Parathyroid adenoma (tissue), 2 donors: ENCODE results near the gene KCNQ1OT1.

Source experiments
- H2AFZ ChIP-seq: fragments of 300-600 bp; sonication (generic); one replicate; pipeline ENCODE4 v1.7.0; 2017; ENCODE audit warnings: antibody characterized with exemption, mild to moderate bottlenecking
- H3K27ac ChIP-seq: fragments of 300-600 bp; sonication (generic); one replicate; pipeline ENCODE4 v1.7.0; 2017
- H3K27me3 ChIP-seq: fragments of 300-600 bp; sonication (generic); one replicate; pipeline ENCODE4 v1.7.0; 2017; ENCODE audit warnings: low read length; ENCODE audit not compliant: control insufficient read depth, insufficient read depth
- H3K36me3 ChIP-seq: fragments of 300-600 bp; sonication (generic); one replicate; pipeline ENCODE4 v1.7.0; 2017; ENCODE audit warnings: low read length; ENCODE audit not compliant: control insufficient read depth, insufficient read depth
- H3K4me1 ChIP-seq: fragments of 300-600 bp; sonication (generic); one replicate; pipeline ENCODE4 v1.7.0; 2017; ENCODE audit warnings: control low read depth
- H3K4me2 ChIP-seq: fragments of 300-600 bp; sonication (generic); one replicate; pipeline ENCODE4 v1.7.0; 2017; ENCODE audit warnings: low read length
- H3K4me3 ChIP-seq: fragments of 300-600 bp; sonication (generic); one replicate; pipeline ENCODE4 v1.7.0; 2017; ENCODE audit warnings: low read depth, low read length
- H3K79me2 ChIP-seq: fragments of 300-600 bp; sonication (generic); one replicate; pipeline ENCODE4 v1.7.0; 2017; ENCODE audit warnings: control low read depth
- H3K9ac ChIP-seq: fragments of 300-600 bp; sonication (generic); one replicate; pipeline ENCODE4 v1.7.0; 2017; ENCODE audit warnings: mild to moderate bottlenecking
- H3K9me3 ChIP-seq: fragments of 300-600 bp; sonication (generic); one replicate; pipeline ENCODE4 v1.7.0; 2017; ENCODE audit warnings: low read length; ENCODE audit not compliant: control insufficient read depth
- CTCF ChIP-seq: fragments of 300-600 bp; sonication (generic); IDR thresholded peaks from one replicate; pipeline ENCODE4 v1.7.0; 2017; ENCODE audit warnings: antibody characterized with exemption, mild to moderate bottlenecking
- donor health status: primary hyperparathyroidism.

Gene KCNQ1OT1

GRCh38 chr11:2696455-2696854 lies 3.3 kb downstream of the KCNQ1OT1 start:
- H3K27ac ChIP-seq = no peak overlapping the region

GRCh38 chr11:2694995-2695939 lies 4.5 kb downstream of the KCNQ1OT1 start:
- no peaks in the 10 kb centered on the region for H3K4me1 ChIP-seq
- no peak for TF ChIP-seq CTCF

More at GRCh38 chr11:2696455-2696854, 3.3 kb downstream of the KCNQ1OT1 start:
- Histone ChIP-seq H3K27me3 (no peaks in the 10 kb centered on the region), H3K79me2 (no peaks in the 10 kb centered on the region), H3K4me1 (no peaks in the 10 kb centered on the region), H2AFZ (no peak overlapping the region), H3K36me3 (no peaks in the 10 kb centered on the region), H3K4me3 (no peak overlapping the region), H3K9me3 (no peaks in the 10 kb centered on the region), H3K4me2 (no peak overlapping the region), H3K9ac (no peak overlapping the region)
- no peak for TF ChIP-seq CTCF

GRCh38 chr11:2694495-2694894 lies 5.3 kb downstream of the KCNQ1OT1 start:
- no peak overlapping the region for H3K9ac ChIP-seq
- no peak overlapping the region for H3K4me2 ChIP-seq
- H2AFZ ChIP-seq = no peak overlapping the region
- no peak for TF ChIP-seq CTCF
- H3K79me2 ChIP-seq = no peaks in the 10 kb centered on the region
- no peaks in the 10 kb centered on the region for H3K4me1 ChIP-seq
- H3K36me3 ChIP-seq = no peaks in the 10 kb centered on the region
- H3K4me3 ChIP-seq = no peak overlapping the region
- no peaks in the 10 kb centered on the region for H3K9me3 ChIP-seq
- no peak overlapping the region for H3K27ac ChIP-seq
- no peaks in the 10 kb centered on the region for H3K27me3 ChIP-seq

More at GRCh38 chr11:2694995-2695939, 4.5 kb downstream of the KCNQ1OT1 start:
- H3K4me3 ChIP-seq = no peak overlapping the region
- H3K9ac ChIP-seq = no peak overlapping the region
- H2AFZ ChIP-seq = no peak overlapping the region
- no peaks in the 10 kb centered on the region for H3K9me3 ChIP-seq
- no peak overlapping the region for H3K4me2 ChIP-seq
- no peaks in the 10 kb centered on the region for H3K36me3 ChIP-seq
- no peaks in the 10 kb centered on the region for H3K27me3 ChIP-seq
- H3K79me2 ChIP-seq = no peaks in the 10 kb centered on the region
- H3K27ac ChIP-seq = no peak overlapping the region

- Histone ChIP-seq H3K27ac (no peak overlapping the region), H3K4me3 (no peak overlapping the region), H3K27me3 (no peaks in the 10 kb centered on the region), H3K4me1 (no peaks in the 10 kb centered on the region), H2AFZ (no peak overlapping the region), H3K9me3 (no peaks in the 10 kb centered on the region), H3K36me3 (no peaks in the 10 kb centered on the region), H3K4me2 (no peak overlapping the region), H3K79me2 (no peaks in the 10 kb centered on the region), H3K9ac (no peak overlapping the region)
- no peak for TF ChIP-seq CTCF
Observed at GRCh38 chr11:2693271-2694261, 6.2 kb downstream of the KCNQ1OT1 start.
